Fibroblast of lung (primary cell): Measurements from ENCODE around the gene C1QTNF1.

Experiments
- EZH2 ChIP-seq: IDR thresholded peaks from 2 replicates; pipeline ENCODE4 v1.5.1; 2012; ENCODE audit warnings: low read length, control low read depth, mild to moderate bottlenecking; ENCODE audit errors: missing control alignments
- TF ChIP-seq, protein P1 (sequence below), 2 donors: IDR thresholded peaks in 1 of 2; conservative IDR thresholded peaks in 1 of 2; 1 replicate in 1 of 2; 2 replicates in 1 of 2; pipeline ENCODE4 v1.5.1; 2011 to 2012; ENCODE audit warnings: low read length in 2 of 2, control low read depth in 1 of 2, inconsistent platforms in 1 of 2, low read depth in 1 of 2, mild to moderate bottlenecking in 1 of 2

DNA sequence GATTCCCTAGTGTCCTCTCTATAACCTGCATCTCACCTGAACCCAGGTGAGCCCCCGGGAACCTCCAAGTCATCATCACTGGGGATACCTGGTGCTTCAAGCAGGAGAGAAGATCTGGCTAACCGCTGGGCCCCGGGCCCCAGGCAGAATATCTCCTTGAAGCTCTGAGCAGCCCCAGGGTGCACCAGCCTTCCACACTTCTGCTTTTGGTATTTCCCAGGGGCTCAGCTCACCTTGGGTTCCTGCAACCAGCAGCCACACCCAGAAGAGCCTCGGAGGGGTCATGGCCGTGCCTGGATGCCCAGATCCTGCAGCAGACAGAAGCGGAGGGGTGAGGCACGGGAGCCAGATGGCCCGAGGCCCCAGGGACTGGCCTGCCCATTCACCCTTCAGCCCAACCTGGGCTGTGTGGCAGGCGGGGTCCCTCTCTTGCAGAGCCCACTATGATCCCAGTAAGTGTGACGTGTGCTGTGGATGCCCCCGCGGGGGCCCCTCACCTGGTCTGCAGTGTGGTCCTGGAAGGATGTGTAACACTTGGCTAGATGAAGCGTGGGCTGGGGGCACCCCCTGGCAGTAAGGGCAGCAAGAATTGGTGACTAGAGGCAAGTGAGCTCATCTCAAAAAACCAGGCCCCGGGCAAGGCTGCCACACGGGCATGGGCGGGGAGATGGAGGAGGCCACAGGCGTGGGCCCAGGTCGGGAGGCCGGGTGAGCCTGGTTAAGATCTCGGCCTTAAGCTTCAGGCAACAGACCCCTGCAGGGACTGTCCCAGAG is 46.9 kb upstream of the C1QTNF1 start:
- TF ChIP-seq, protein P1, sequence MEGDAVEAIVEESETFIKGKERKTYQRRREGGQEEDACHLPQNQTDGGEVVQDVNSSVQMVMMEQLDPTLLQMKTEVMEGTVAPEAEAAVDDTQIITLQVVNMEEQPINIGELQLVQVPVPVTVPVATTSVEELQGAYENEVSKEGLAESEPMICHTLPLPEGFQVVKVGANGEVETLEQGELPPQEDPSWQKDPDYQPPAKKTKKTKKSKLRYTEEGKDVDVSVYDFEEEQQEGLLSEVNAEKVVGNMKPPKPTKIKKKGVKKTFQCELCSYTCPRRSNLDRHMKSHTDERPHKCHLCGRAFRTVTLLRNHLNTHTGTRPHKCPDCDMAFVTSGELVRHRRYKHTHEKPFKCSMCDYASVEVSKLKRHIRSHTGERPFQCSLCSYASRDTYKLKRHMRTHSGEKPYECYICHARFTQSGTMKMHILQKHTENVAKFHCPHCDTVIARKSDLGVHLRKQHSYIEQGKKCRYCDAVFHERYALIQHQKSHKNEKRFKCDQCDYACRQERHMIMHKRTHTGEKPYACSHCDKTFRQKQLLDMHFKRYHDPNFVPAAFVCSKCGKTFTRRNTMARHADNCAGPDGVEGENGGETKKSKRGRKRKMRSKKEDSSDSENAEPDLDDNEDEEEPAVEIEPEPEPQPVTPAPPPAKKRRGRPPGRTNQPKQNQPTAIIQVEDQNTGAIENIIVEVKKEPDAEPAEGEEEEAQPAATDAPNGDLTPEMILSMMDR (conservative IDR thresholded peaks at IDR 0.05 in 1 of 2, IDR thresholded peaks at IDR 0.05 in 1 of 2; ENCODE audit: low read depth in 1 of 2, low read length in 2 of 2): no peak
- TF ChIP-seq EZH2: no peak
